Fibroblast of pulmonary artery (primary cell): ENCODE results near the gene SMAP1.
A peak's percentile ranks its signal among the peaks of the same experiment; 100 is the strongest.

Source experiments
- DNase-seq: peaks from one replicate; pipeline ENCODE4 v3.0.0-alpha.2; 2010; ENCODE audit warnings: low read depth
- H3K4me3 ChIP-seq: replicated peaks from 2 replicates; pipeline ENCODE4 v1.5.1; 2011; ENCODE audit warnings: low read depth, mild to moderate bottlenecking, control low read depth, low read length, moderate library complexity
- CTCF ChIP-seq: IDR thresholded peaks from 2 replicates; pipeline ENCODE4 v1.5.1; 2011; ENCODE audit warnings: mild to moderate bottlenecking, control low read depth, low read length, inconsistent platforms; ENCODE audit errors: missing control alignments

SMAP1 gene

DNA sequence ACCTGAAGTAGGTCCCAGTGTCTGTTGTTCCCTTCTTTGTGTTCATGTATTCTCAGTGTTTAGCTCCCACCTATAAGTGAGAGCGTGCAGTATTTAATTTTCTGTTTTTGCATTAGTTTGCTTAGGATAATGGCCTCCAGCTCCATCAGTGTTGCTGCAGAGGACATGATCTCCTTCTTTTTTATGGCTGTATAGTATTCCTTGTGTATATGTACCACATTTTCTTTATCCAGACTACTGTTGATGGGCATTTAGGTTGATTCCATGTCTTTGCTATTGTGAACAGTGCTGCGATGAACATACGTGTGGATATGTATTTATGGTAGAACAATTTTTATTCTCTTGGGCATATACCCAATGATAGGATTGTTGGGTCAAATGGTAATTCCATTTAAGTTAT, 163.7 kb downstream of the SMAP1 start:
- DNase-seq: no peak
- TF ChIP-seq CTCF: no peak

GRCh38 chr6:70834520-70834919, 166.8 kb downstream of the SMAP1 start:
- peak; percentile 18 for DNase-seq
- H3K4me3 ChIP-seq: no peak overlapping the region
- no peak for TF ChIP-seq CTCF

More for the DNA sequence above, 163.7 kb downstream of the SMAP1 start:
- H3K4me3 ChIP-seq: no peak overlapping the region

DNA sequence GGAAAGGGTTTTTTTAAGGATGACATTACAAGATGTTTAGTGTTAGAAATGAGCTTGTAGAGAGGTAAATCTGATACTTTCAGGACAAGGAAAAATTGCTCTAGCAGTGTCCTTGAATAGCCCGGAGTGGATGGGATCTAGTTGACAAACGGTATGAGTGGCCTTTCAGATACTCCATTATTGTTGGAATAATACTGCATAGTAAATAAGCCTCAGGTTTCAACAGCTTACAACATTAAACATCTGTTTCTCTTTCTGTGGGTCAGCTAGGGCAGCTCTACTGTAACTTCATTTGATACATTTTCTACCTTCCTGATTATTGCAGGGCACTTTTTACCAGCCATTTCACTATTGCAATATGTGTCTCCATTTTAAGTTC, 171.2 kb downstream of the SMAP1 start:
- no peak for DNase-seq
- H3K4me3 ChIP-seq: no peak overlapping the region
- no peak for TF ChIP-seq CTCF

DNA sequence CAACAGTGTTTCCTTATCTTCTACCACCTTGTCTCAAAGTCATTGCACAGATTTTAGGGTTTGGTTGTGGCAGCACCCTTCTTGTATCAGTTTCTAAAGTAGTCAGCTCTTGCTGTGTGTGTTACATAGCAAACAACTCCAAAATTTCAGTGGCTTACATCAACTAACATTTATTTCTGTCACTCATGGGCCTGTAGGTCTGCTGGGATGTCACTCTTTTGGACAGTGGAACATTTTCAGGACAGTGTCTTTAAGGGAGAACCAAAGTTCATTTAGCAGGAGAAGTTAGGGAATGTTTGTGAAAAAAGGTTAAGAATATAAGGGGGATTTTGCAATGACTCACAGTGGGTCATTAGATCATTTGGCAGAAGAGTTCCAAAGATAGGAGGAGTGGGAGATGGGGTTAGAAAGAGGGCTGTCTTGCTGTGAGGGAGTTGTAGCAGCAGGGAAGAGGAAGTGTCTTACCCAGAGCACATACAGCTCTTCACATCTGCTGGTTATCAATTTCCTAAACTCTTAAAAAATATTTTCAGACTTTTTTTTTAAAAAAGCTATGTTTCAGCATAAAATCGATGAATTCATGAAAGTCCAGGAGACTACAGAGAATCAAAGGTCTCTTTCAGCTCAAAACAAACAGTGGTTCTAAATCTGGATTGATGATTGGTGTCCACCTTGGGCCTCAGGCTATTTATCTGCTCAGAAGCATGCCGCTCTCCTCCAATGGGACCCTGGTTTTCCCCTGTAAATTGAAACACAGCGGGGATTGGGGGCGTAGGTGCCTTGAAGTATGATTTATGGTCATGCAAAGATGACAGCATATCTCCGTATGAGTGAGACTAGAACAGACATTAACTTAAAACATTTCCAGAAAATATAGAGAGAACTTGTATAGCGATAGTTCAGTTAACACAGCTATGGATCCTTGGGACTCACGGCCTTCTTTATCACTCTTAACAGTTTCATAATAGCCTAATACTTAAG, 171.9 kb downstream of the SMAP1 start:
- no peak overlapping the region for H3K4me3 ChIP-seq
- TF ChIP-seq CTCF: no peak
- DNase-seq: no peak

GRCh38 chr6:70841112-70841511, 173.4 kb downstream of the SMAP1 start:
- no peak overlapping the region for H3K4me3 ChIP-seq
- TF ChIP-seq CTCF: no peak
- no peak for DNase-seq

DNA sequence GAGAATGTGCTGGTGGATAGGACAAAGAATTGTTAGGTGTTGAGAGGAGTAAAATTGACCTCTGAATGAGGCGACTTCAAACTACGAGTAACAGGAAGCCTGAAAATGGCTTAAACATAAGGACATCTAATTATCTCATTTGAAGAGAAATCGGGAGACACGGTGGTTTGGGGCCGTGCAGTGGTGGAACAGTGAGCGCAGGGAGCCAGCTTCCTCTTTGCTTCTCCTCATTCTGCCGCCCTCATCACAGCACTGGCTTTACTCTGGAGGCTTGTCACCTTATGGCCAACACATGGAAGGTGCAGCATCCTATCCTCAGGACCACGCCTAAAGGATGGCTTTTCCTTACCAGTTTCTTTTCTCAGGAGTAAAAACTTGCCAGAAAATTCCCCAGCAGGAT, 174.9 kb downstream of the SMAP1 start:
- DNase-seq: no peak
- H3K4me3 ChIP-seq: no peak overlapping the region
- TF ChIP-seq CTCF: no peak

- no peak overlapping the region for H3K4me3 ChIP-seq
- DNase-seq: no peak
- no peak for TF ChIP-seq CTCF
These were observed 175.7 kb downstream of the SMAP1 start for GRCh38 chr6:70843328-70843918.
